Endothelial cell of umbilical vein (primary cell): ENCODE data around the gene CRELD2.

ENCODE experiments used
- POLR2AphosphoS5 ChIP-seq: IDR thresholded peaks from 2 replicates; pipeline ENCODE4 v1.6.1; 2012; ENCODE audit warnings: low read depth, mild to moderate bottlenecking, control low read depth, low read length, moderate library complexity; ENCODE audit not compliant: insufficient read depth
- TF ChIP-seq, protein P1 (sequence below), 2 donors: IDR thresholded peaks; 1 replicate in 1 of 2; 2 replicates in 1 of 2; pipeline ENCODE4 v1.5.1; 2011; ENCODE audit warnings: low read length in 2 of 2, mild to moderate bottlenecking in 2 of 2, moderate library complexity in 2 of 2, control low read depth in 1 of 2, inconsistent platforms in 1 of 2, low read depth in 1 of 2; ENCODE audit not compliant: insufficient read depth in 1 of 2; ENCODE audit errors: extremely low read depth in 1 of 2

DNA sequence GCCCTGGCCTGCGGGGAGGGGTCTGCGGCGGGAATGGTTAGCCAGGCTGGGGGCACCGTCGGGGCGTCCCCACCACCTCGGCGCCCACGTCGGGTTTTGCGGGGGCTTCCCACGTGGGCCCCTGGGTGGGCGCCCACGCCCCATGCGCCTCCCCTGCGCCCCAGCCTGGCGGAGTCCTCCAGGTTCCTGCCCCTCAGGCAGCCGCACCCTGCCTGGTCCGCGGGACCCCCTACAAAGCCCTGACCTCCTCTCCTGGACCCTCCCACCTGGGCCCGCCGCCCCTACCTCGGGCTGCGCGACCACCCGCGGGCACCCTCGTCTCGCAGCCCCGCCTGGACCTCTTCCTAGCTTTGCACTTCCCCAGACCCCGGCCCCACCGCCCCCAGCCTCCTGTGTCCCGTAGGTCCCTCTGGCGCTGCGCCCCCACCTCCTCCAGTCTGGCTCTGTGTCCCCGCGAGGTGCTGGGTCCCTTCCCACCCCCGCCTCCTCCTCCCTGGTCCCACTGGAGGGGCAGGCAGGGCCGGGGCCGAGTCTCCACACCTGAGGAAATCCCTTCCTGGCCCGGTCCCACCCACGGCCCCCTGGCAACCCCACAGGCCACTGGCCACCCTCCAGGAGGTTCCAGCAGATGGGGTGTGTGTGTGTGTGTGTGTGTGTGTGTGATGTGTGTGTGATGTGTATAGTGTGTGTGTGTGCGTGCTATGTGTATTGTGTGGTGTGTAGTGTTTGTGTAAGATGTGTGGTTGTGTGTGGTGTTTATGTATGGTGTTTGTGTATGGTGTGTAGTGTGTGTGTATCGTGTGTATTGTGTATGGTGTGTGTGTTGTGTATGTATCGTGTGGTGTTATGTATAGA, 54.0 kb downstream of the CRELD2 start:
- no peak for TF ChIP-seq POLR2AphosphoS5
- TF ChIP-seq, protein P1, sequence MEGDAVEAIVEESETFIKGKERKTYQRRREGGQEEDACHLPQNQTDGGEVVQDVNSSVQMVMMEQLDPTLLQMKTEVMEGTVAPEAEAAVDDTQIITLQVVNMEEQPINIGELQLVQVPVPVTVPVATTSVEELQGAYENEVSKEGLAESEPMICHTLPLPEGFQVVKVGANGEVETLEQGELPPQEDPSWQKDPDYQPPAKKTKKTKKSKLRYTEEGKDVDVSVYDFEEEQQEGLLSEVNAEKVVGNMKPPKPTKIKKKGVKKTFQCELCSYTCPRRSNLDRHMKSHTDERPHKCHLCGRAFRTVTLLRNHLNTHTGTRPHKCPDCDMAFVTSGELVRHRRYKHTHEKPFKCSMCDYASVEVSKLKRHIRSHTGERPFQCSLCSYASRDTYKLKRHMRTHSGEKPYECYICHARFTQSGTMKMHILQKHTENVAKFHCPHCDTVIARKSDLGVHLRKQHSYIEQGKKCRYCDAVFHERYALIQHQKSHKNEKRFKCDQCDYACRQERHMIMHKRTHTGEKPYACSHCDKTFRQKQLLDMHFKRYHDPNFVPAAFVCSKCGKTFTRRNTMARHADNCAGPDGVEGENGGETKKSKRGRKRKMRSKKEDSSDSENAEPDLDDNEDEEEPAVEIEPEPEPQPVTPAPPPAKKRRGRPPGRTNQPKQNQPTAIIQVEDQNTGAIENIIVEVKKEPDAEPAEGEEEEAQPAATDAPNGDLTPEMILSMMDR (IDR thresholded peaks at IDR 0.05; ENCODE audit: extremely low read depth in 1 of 2, insufficient read depth in 1 of 2, low read depth in 1 of 2, low read length in 2 of 2), result no peak
